IMR-90 (cell line): ENCODE measurements around the gene PDLIM4. TPM values are rescaled to one million over a fixed set of nuclear protein-coding genes. Genes with fewer than 3 reads are reported as not detected.

ENCODE experiments used
- ATAC-seq: fragments of 200-7000 bp; cut with Tn5 transposase; 2 replicates; pipeline ENCODE4 v1.9.1; 2020; ENCODE audit warnings: low read depth, mild to moderate bottlenecking, moderate library complexity
- BruUV-seq: library from RNA; stranded (reverse); fragments of 400-500 nt; replicated peaks from 2 replicates; lab custom pipeline; 2021; lab: Mats Ljungman, UMichigan
- CTCF ChIA-PET: fragments of 300-600 bp; formaldehyde crosslinking; extraction: SDS; loops from one replicate; lab custom pipeline; 2021; ENCODE audit warnings: antibody characterized with exemption; lab: Yijun Ruan, JAX
- POLR2A ChIA-PET: fragments of 300-600 bp; sonication (Branson Sonifier 250); formaldehyde crosslinking; loops from one replicate; lab custom pipeline; 2022; ENCODE audit warnings: antibody characterized with exemption; ENCODE audit not compliant: unreplicated experiment; lab: Charles Lee
- DNase-seq: peaks from one replicate; pipeline ENCODE4 v3.0.0; 2013
- H2AFZ ChIP-seq: replicated peaks from 2 replicates; pipeline ENCODE3; 2013; ENCODE audit warnings: low read length, mild to moderate bottlenecking; ENCODE audit not compliant: poor library complexity
- H2AK5ac ChIP-seq: 2 replicates; pipeline ENCODE4 v1.6.1; 2013; ENCODE audit warnings: low read depth, low read length, inconsistent platforms
- H2AK9ac ChIP-seq: replicated peaks from 2 replicates; pipeline ENCODE3; 2013; ENCODE audit warnings: mild to moderate bottlenecking, low read depth, low read length, moderate library complexity; ENCODE audit not compliant: poor library complexity
- H2BK120ac ChIP-seq: 2 replicates; pipeline ENCODE4 v1.6.1; 2013; ENCODE audit warnings: low read depth, low read length, inconsistent platforms
- H2BK15ac ChIP-seq: 3 replicates; pipeline ENCODE4 v1.6.1; 2013; ENCODE audit warnings: low read depth, low read length, inconsistent platforms
- H2BK20ac ChIP-seq: 2 replicates; pipeline ENCODE4 v1.6.1; 2013; ENCODE audit warnings: low read depth, mild to moderate bottlenecking, inconsistent platforms, low read length, moderate library complexity
- H2BK5ac ChIP-seq: 2 replicates; pipeline ENCODE4 v1.6.1; 2013; ENCODE audit warnings: mild to moderate bottlenecking, low read depth, low read length, inconsistent platforms; ENCODE audit not compliant: poor library complexity, severe bottlenecking
- H3K14ac ChIP-seq: replicated peaks from 2 replicates; pipeline ENCODE4 v1.6.1; 2013; ENCODE audit warnings: low read depth, low read length, inconsistent platforms
- H3K18ac ChIP-seq: 2 replicates; pipeline ENCODE4 v1.6.1; 2013; ENCODE audit warnings: low read depth, low read length, control low read depth
- H3K23ac ChIP-seq: 2 replicates; pipeline ENCODE4 v1.6.1; 2013; ENCODE audit warnings: low read depth, low read length, inconsistent platforms
- H3K27ac ChIP-seq: 2 replicates; pipeline ENCODE4 v1.5.1; 2013; ENCODE audit warnings: mild to moderate bottlenecking, control low read depth, low read length; ENCODE audit not compliant: insufficient read depth
- H3K27me3 ChIP-seq: 2 replicates; pipeline ENCODE4 v1.6.1; 2013; ENCODE audit warnings: low read length; ENCODE audit not compliant: control insufficient read depth, insufficient read depth
- H3K36me3 ChIP-seq: 2 replicates; pipeline ENCODE4 v1.6.1; 2013; ENCODE audit warnings: low read length, mixed read lengths; ENCODE audit not compliant: control insufficient read depth, insufficient read depth
- H3K4ac ChIP-seq: 2 replicates; pipeline ENCODE4 v1.6.1; 2013; ENCODE audit warnings: low read depth, low read length, inconsistent platforms
- H3K4me1 ChIP-seq: 2 replicates; pipeline ENCODE4 v1.6.1; 2013; ENCODE audit warnings: low read length, mixed read lengths; ENCODE audit not compliant: control insufficient read depth, insufficient read depth
- H3K4me2 ChIP-seq: 2 replicates; pipeline ENCODE4 v1.6.1; 2013; ENCODE audit warnings: low read depth, mild to moderate bottlenecking, control low read depth, low read length, moderate library complexity
- H3K4me3 ChIP-seq: 2 replicates; pipeline ENCODE4 v1.5.1; 2013; ENCODE audit warnings: low read depth, mild to moderate bottlenecking, control low read depth, low read length, moderate library complexity; ENCODE audit not compliant: insufficient read depth
- H3K56ac ChIP-seq: 2 replicates; pipeline ENCODE4 v1.6.1; 2013; ENCODE audit warnings: low read length, inconsistent platforms; ENCODE audit not compliant: insufficient read depth; ENCODE audit errors: extremely low read depth
- H3K79me1 ChIP-seq, 2 experiments: 2 replicates each; pipeline ENCODE4 v1.6.1; 2013; ENCODE audit warnings: low read length in 2 of 2, inconsistent platforms in 1 of 2, low read depth in 1 of 2
- H3K9ac ChIP-seq: 2 replicates; pipeline ENCODE4 v1.6.1; 2013; ENCODE audit warnings: low read depth, low read length, control low read depth
- H3K9me1 ChIP-seq: 2 replicates; pipeline ENCODE4 v1.6.1; 2013; ENCODE audit warnings: low read length, inconsistent platforms; ENCODE audit not compliant: insufficient read depth
- H3K9me3 ChIP-seq: 2 replicates; pipeline ENCODE4 v1.6.1; 2013; ENCODE audit warnings: low read length; ENCODE audit not compliant: control insufficient read depth, insufficient read depth
- H4K20me1 ChIP-seq: 2 replicates; pipeline ENCODE4 v1.6.1; 2013; ENCODE audit warnings: low read length, inconsistent platforms; ENCODE audit not compliant: insufficient read depth
- H4K5ac ChIP-seq: 2 replicates; pipeline ENCODE4 v1.6.1; 2013; ENCODE audit warnings: mild to moderate bottlenecking, low read depth, low read length, control low read depth
- H4K8ac ChIP-seq, 2 experiments: 2 replicates each; pipeline ENCODE4 v1.6.1; 2013; ENCODE audit warnings: low read depth in 2 of 2, low read length in 2 of 2, control low read depth in 1 of 2, inconsistent platforms in 1 of 2
- H4K91ac ChIP-seq: 2 replicates; pipeline ENCODE4 v1.6.1; 2013; ENCODE audit warnings: low read depth, low read length, inconsistent platforms; ENCODE audit not compliant: insufficient read depth
- BHLHE40 ChIP-seq: fragments of 150-350 bp; IDR thresholded peaks from 2 replicates; pipeline ENCODE4 v1.6.1; 2016; ENCODE audit warnings: mild to moderate bottlenecking, low read depth, low read length
- CEBPB ChIP-seq: IDR thresholded peaks from 2 replicates; pipeline ENCODE4 v1.6.1; 2012; ENCODE audit warnings: low read depth, low read length, improper control_type of control experiment
- CHD1 ChIP-seq: IDR thresholded peaks from 2 replicates; pipeline ENCODE4 v1.6.1; 2012; ENCODE audit warnings: low read depth, low read length, improper control_type of control experiment
- CTCF ChIP-seq: conservative IDR thresholded peaks from 2 replicates; pipeline ENCODE4 v1.5.1; 2012; ENCODE audit warnings: mild to moderate bottlenecking, low read depth, low read length, improper control_type of control experiment
- ELK1 ChIP-seq: fragments of 150-350 bp; IDR thresholded peaks from 2 replicates; pipeline ENCODE4 v1.6.1; 2016; ENCODE audit warnings: low read depth, mild to moderate bottlenecking, low read length, moderate library complexity, borderline replicate concordance
- FOS ChIP-seq: fragments of 150-350 bp; IDR thresholded peaks from 2 replicates; pipeline ENCODE4 v1.6.1; 2016; ENCODE audit warnings: low read depth, low read length
- MAFK ChIP-seq: IDR thresholded peaks from 2 replicates; pipeline ENCODE4 v1.6.1; 2012; ENCODE audit warnings: low read depth, low read length, improper control_type of control experiment
- MAZ ChIP-seq: IDR thresholded peaks from 2 replicates; pipeline ENCODE4 v1.6.1; 2012; ENCODE audit warnings: low read depth, mild to moderate bottlenecking, low read length, improper control_type of control experiment, moderate library complexity, borderline replicate concordance
- MXI1 ChIP-seq: IDR thresholded peaks from 2 replicates; pipeline ENCODE4 v1.6.1; 2012; ENCODE audit warnings: low read depth, mild to moderate bottlenecking, low read length, moderate library complexity, borderline replicate concordance
- NFE2L2 ChIP-seq: fragments of 150-350 bp; IDR thresholded peaks from 2 replicates; pipeline ENCODE4 v1.6.1; 2016; ENCODE audit warnings: low read depth, mild to moderate bottlenecking, low read length
- POLR2A ChIP-seq: IDR thresholded peaks from 2 replicates; pipeline ENCODE4 v1.6.1; 2012; ENCODE audit warnings: mild to moderate bottlenecking, low read depth, low read length
- RAD21 ChIP-seq: IDR thresholded peaks from 2 replicates; pipeline ENCODE4 v1.6.1; 2012; ENCODE audit warnings: low read length, improper control_type of control experiment
- RCOR1 ChIP-seq: IDR thresholded peaks from 2 replicates; pipeline ENCODE4 v1.6.1; 2012; ENCODE audit warnings: mild to moderate bottlenecking, low read length, improper control_type of control experiment; ENCODE audit not compliant: insufficient replicate concordance
- RFX5 ChIP-seq: IDR thresholded peaks from 2 replicates; pipeline ENCODE4 v1.8.0; 2012; ENCODE audit warnings: low read depth, mild to moderate bottlenecking, low read length, moderate library complexity
- SMC3 ChIP-seq: fragments of 150-350 bp; IDR thresholded peaks from 2 replicates; pipeline ENCODE4 v1.6.1; 2016; ENCODE audit warnings: low read depth, mild to moderate bottlenecking, antibody characterized with exemption, low read length, moderate library complexity
- USF2 ChIP-seq: fragments of 150-350 bp; IDR thresholded peaks from 2 replicates; pipeline ENCODE4 v1.6.1; 2017; ENCODE audit warnings: mild to moderate bottlenecking, antibody characterized with exemption, low read length, low read depth
- WGBS, 2 experiments: methylation state at CpG; one replicate each; pipeline versions ENCODE4 v1.1.5 to v1.1.7; 2013; ENCODE audit warnings: missing lambda C conversion rate in 2 of 2; ENCODE audit not compliant: insufficient read length in 1 of 2; ENCODE audit errors: extremely low coverage in 2 of 2; 5-methylcytosine and 5-hydroxymethylcytosine counted together
- dilution Hi-C: fragments of 300-500 bp; cut with HindIII; formaldehyde crosslinking; loops from one replicate; pipeline ENCODE4 v1.14.3; 2018; ENCODE audit warnings: low sequenced_read_pairs; ENCODE audit not compliant: unreplicated experiment
- in situ Hi-C: fragments of 300-500 bp; cut with MboI; formaldehyde crosslinking; loops from 3 replicates; pipeline ENCODE4 v1.14.3; 2019; ENCODE audit warnings: low sequenced_read_pairs, inconsistent platforms, mixed read lengths
- intact Hi-C: fragments of 100-400 bp; cut with micrococcal nuclease; formaldehyde crosslinking; loops from 2 replicates; pipeline ENCODE4 v1.10.0; 2022
- polyA plus RNA-seq, 3 experiments: library from polyadenylated mRNA; depleted of rRNA; stranded (reverse); fragments of >200 nt; gene quantifications; 2 replicates each; pipeline ENCODE4 v1.2.3, GENCODE V29; 2012; ENCODE audit warnings: low replicate concordance in 1 of 3
- total RNA-seq: library from RNA; depleted of rRNA; stranded (reverse); fragments of >200 nt; gene quantifications from 2 replicates; pipeline ENCODE4 v1.2.3, GENCODE V29; 2012

The PDLIM4 gene
- total and polyA plus RNA-seq, 2 of the 4 experiments (the other 2 are of a cell fraction) = 61.1 to 214 TPM

GRCh38 chr5:132313961-132314432 lies 56.5 kb downstream of the PDLIM4 start:
- WGBS, 2 experiments = 86% methylated on average over 1 of the region's 2 CpGs; no CpG with 5 or more reads in 1 of the 2 experiments
- H3K9ac ChIP-seq = no peak overlapping the region
- BruUV-seq = no TSS peak
- dilution Hi-C loops = no loop called here
- no peak overlapping the region for H4K8ac ChIP-seq
- POLR2A ChIA-PET = no interaction called here
- no peak for TF ChIP-seq USF2
- TF ChIP-seq RCOR1 = no peak
- TF ChIP-seq RAD21 = no peak
- TF ChIP-seq BHLHE40 = no peak
- no peak for TF ChIP-seq CTCF
- no peak for TF ChIP-seq CEBPB
- TF ChIP-seq POLR2A = no peak
- no peak for TF ChIP-seq ELK1
- TF ChIP-seq FOS = no peak
- no peak for TF ChIP-seq MXI1
- no peak for TF ChIP-seq MAZ
- no peak for TF ChIP-seq SMC3
- no peak for TF ChIP-seq RFX5
- TF ChIP-seq NFE2L2 = no peak
- no peak for TF ChIP-seq CHD1
- no peak for TF ChIP-seq MAFK
- ATAC-seq (no peak), DNase-seq (no peak)
- no peak overlapping the region for H2AK9ac ChIP-seq
- H3K18ac ChIP-seq = no peak overlapping the region
- no peak overlapping the region for H3K4ac ChIP-seq
- no peaks in the 10 kb centered on the region for H3K9me3 ChIP-seq
- no peak overlapping the region for H3K4me3 ChIP-seq
- H3K27ac ChIP-seq = no peak overlapping the region
- no peak overlapping the region for H2BK20ac ChIP-seq
- H3K14ac ChIP-seq = no peak overlapping the region
- no peak overlapping the region for H3K56ac ChIP-seq
- CTCF ChIA-PET = no interaction called here
- no peak overlapping the region for H3K23ac ChIP-seq
- H3K4me1 ChIP-seq = peaks cover 4% of the 10 kb centered on the region; the same call in 1 of the 2 replicates
- no peaks in the 10 kb centered on the region for H4K20me1 ChIP-seq
- H2AK5ac ChIP-seq = no peak overlapping the region
- no peaks in the 10 kb centered on the region for H3K27me3 ChIP-seq
- no peak overlapping the region for H2BK5ac ChIP-seq
- H3K36me3 ChIP-seq = peaks cover 8% of the 10 kb centered on the region
- H3K79me1 ChIP-seq = peaks cover 0 to 3% of the 10 kb centered on the region in 2 experiments; a peak in 1 of 4 replicates
- no peak overlapping the region for H4K91ac ChIP-seq
- H2BK120ac ChIP-seq = no peak overlapping the region
- H3K4me2 ChIP-seq = no peak overlapping the region
- in situ Hi-C loops = no loop called here
- no peak overlapping the region for H2BK15ac ChIP-seq
- intact Hi-C loops = no loop called here
- peaks cover 5% of the 10 kb centered on the region for H3K9me1 ChIP-seq
- H4K5ac ChIP-seq = no peak overlapping the region
- no peak overlapping the region for H2AFZ ChIP-seq
